ENCODE data around the gene PLTP. TPM values are rescaled to one million over a fixed set of nuclear protein-coding genes. Genes with fewer than 3 reads are reported as not detected.
"Not testable (repeated sequence)": the region's sequence is repeated elsewhere in the genome, so short reads cannot be mapped to it uniquely, and the experiment has no call there.

The PLTP gene, protein sequence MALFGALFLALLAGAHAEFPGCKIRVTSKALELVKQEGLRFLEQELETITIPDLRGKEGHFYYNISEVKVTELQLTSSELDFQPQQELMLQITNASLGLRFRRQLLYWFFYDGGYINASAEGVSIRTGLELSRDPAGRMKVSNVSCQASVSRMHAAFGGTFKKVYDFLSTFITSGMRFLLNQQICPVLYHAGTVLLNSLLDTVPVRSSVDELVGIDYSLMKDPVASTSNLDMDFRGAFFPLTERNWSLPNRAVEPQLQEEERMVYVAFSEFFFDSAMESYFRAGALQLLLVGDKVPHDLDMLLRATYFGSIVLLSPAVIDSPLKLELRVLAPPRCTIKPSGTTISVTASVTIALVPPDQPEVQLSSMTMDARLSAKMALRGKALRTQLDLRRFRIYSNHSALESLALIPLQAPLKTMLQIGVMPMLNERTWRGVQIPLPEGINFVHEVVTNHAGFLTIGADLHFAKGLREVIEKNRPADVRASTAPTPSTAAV
- total RNA-seq (ENCODE audit: low replicate concordance) = 66.9 and 107 TPM in 2 replicates

DNA sequence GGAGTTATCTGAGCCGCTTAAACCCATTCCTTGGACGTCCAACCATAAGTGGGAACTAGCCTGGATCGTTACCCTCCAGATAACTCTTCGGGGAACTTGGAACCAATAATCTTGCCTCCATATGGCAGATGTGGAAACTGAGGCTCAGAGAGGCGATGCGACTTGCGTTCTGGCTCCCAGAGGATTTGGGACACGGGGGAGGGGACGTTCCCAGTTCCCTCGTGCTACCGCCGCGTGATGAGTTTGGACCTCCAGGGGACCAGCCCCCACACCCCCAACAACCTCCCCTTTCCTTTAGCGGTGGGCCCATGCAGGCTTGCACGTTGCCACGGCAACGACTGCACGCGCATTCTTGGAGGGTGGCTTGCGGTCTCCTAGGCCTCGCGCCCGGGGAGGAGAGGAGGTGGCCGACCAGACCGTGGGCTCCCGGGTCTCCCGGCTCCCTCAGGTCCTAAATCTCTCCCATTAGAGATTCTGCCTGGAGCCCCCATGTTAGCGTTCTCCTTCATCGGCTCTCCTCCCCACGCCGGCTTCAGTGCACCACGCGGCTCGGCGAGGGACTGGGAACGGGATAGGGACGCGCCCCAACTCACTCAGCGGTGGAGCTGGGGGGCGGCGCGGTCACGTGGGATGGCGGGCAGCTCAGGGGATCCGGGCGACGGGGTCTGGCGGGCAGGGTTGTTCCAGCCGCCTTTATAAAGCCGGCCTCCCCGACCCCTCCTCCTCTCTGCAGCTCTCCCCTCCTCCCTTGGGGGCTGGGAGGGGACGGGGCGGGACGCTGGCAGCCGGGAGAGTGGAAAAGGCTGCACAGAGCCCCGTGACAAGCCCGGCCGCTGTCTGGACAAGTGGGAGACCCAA, at the start of gene PLTP:
Gene PLTP (minus strand): TSS at position 670 of the 858 bp plus-strand sequence. CDS start 703 bp downstream, outside the sequence.
- TF ChIP-seq, protein P1, sequence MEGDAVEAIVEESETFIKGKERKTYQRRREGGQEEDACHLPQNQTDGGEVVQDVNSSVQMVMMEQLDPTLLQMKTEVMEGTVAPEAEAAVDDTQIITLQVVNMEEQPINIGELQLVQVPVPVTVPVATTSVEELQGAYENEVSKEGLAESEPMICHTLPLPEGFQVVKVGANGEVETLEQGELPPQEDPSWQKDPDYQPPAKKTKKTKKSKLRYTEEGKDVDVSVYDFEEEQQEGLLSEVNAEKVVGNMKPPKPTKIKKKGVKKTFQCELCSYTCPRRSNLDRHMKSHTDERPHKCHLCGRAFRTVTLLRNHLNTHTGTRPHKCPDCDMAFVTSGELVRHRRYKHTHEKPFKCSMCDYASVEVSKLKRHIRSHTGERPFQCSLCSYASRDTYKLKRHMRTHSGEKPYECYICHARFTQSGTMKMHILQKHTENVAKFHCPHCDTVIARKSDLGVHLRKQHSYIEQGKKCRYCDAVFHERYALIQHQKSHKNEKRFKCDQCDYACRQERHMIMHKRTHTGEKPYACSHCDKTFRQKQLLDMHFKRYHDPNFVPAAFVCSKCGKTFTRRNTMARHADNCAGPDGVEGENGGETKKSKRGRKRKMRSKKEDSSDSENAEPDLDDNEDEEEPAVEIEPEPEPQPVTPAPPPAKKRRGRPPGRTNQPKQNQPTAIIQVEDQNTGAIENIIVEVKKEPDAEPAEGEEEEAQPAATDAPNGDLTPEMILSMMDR (IDR thresholded peaks at IDR 0.05; ENCODE audit: insufficient read depth, low read length) = no peak
- DNase-seq (ENCODE audit: low read depth) = peak; percentile 59
- peak within 1 kb of the TSS; percentile 67 for H3K4me3 ChIP-seq (ENCODE audit: low read depth, low read length)

DNA sequence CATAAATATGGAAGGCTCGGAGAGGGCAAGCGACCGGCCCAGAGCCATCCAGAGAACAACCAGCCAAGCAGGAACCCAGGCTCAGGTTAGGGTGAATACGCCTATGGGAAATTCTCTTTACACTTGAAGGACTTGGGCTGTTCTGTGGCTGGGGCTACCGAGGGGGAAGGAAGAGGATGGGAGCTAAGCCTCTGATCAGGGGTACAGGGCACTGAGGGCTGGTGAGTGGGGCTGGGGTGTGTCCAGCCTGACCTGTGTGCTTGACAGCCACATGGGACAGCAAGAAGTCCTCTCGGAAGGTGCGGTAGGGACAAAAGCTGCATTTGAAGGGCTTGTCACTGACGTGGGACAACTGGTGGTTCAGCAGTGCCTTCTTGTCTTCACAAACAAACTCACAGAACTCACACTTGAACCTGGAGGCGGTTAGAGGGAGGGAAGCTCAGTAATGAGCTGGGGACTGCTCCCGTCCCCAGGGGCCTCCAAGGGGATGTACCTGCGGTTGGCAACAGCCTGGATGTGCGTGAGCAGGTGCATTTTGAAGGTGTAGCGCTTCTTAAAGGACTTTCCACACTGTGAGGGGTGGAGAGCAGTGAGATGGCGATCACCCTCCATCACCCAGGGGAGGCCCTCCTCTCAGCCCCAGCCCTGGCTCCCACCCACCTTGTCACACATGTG, 48.1 kb upstream of the PLTP start:
- H3K4me3 ChIP-seq (ENCODE audit: low read depth, low read length) = no peak overlapping the region
- TF ChIP-seq, protein P1 (IDR thresholded peaks at IDR 0.05; ENCODE audit: insufficient read depth, low read length) = no peak
- DNase-seq (ENCODE audit: low read depth) = no peak

DNA sequence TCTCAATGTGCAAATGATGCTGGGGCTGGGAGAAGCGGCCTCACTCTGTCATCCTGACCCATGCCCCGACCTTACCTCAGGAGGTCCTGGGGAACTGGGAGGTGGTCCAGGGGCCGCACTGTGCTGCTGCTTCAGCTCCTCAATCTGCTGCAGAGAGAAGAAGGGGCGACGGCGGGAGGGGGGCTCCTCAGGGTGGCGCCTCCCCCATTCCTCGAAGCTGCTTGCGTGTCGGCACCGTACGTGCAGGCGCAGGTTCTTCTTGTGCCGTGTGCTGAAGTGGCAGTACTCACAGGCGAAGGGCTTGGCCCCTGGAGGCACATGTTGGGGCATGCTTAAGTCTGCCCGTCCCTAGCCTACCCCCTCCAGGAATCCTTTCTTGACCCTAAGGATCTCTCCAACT, 47.2 kb upstream of the PLTP start:
- DNase-seq (ENCODE audit: low read depth) = no peak
- TF ChIP-seq, protein P1 (IDR thresholded peaks at IDR 0.05; ENCODE audit: insufficient read depth, low read length) = no peak

DNA sequence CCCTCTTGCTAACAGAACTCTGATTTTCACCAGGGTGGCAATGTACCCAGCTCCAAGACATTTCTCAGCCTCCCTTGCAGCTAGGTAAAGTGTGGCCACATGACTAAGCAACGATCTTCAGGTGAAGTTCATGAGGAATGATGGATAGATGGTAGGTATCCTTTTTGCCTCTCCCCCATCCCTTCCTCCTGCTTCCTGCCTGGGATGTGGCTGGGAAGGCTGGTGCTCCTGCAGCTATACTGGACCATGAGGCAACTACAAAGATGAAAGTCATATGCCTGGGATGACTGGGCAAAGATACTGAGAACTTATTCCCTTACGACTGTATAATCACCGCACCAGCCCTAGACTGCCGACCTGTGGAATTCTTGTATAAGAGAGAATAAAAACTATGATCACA, 46.6 kb upstream of the PLTP start:
- H3K4me3 ChIP-seq (ENCODE audit: low read depth, low read length) = no peak overlapping the region
- TF ChIP-seq, protein P1 (IDR thresholded peaks at IDR 0.05; ENCODE audit: insufficient read depth, low read length) = no peak
- no peak for DNase-seq (ENCODE audit: low read depth)

More for the DNA sequence above, 47.2 kb upstream of the PLTP start:
- no peak overlapping the region for H3K4me3 ChIP-seq (ENCODE audit: low read depth, low read length)

DNA sequence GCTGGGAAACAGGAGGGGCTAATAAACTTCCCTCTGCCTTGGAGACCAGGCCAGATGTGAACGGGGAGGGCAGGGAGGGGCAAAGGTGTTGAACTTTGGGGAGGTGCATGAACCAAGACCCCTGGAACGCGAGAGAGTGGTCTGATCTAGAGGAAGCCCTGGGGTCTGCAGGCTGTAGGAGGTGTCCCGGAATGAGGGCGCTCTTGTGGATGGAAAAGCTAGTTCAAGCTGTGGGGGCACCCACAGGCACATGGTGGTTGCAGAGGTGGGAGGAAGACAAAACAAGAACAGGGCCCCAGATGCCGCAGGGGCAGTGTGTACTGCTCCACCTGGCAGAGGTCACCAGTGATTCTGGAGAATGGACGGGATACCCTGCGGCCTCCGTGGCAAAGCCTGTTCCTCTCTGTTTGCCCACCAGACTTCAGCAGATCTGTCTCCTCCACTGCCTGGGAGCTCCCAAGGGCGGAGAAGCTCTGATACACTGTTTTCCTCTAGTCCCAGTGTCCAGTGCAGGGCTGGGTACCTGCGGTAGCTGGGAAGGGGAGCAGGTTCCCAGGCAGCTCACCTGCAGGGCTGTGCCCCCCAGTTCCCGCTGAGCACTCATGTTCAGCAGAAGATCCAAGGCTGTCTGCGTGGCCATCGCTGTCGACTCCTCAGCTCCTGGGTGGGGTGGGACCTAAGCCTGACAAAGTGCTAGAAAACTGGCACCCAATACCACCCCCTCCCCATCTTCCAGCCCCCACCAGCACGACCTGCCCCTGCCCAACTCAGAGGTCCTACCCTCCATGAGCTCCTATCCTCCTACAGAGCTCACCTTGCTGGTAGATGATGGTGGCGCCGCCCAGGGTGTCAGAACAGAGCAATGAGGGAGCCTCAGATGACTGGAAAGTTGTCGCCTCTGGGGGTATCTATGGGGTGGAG, 45.3 kb upstream of the PLTP start:
- TF ChIP-seq, protein P1 (IDR thresholded peaks at IDR 0.05; ENCODE audit: insufficient read depth, low read length) = no peak
- H3K4me3 ChIP-seq (ENCODE audit: low read depth, low read length) = no peak overlapping the region
- no peak for DNase-seq (ENCODE audit: low read depth)

DNA sequence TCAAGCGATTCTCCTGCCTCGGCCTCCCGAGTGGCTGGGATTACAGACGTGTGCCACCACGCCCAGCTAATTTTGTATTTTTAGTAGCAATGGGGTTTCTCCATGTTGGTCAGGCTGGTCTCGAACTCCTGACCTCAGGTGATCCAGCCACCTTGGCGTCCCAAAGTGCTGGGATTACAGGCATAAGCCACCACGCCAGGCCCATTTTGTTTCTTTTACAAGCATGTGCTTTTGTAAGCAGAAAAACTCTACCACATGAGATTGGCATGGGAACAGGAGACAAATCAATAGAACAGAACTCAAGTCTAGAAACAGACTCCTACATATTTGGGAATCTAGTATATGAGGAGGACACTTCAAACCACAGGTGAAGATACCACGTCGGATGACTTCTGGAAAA, 44.4 kb upstream of the PLTP start:
- DNase-seq (ENCODE audit: low read depth); H3K4me3 ChIP-seq (ENCODE audit: low read depth, low read length): not testable (repeated sequence)
